Renal cortical epithelial cell (primary cell): Measurements from ENCODE around the gene VAT1. TPM values are rescaled to one million over a fixed set of nuclear protein-coding genes. Genes with fewer than 3 reads are reported as not detected.
A peak's percentile ranks its signal among the peaks of the same experiment; 100 is the strongest.
"Not testable (repeated sequence)": the region's sequence is repeated elsewhere in the genome, so short reads cannot be mapped to it uniquely, and the experiment has no call there.

Experiments
- DNase-seq: peaks from one replicate; pipeline ENCODE4 v3.0.0-alpha.2; 2011; ENCODE audit warnings: low read depth
- total RNA-seq: library from RNA; depleted of rRNA; stranded (reverse); fragments of >200 nt; gene quantifications from 2 replicates; pipeline ENCODE4 v1.2.3, GENCODE V29; 2014

VAT1 gene
- 150 and 204 TPM in 2 replicates for total RNA-seq

DNA sequence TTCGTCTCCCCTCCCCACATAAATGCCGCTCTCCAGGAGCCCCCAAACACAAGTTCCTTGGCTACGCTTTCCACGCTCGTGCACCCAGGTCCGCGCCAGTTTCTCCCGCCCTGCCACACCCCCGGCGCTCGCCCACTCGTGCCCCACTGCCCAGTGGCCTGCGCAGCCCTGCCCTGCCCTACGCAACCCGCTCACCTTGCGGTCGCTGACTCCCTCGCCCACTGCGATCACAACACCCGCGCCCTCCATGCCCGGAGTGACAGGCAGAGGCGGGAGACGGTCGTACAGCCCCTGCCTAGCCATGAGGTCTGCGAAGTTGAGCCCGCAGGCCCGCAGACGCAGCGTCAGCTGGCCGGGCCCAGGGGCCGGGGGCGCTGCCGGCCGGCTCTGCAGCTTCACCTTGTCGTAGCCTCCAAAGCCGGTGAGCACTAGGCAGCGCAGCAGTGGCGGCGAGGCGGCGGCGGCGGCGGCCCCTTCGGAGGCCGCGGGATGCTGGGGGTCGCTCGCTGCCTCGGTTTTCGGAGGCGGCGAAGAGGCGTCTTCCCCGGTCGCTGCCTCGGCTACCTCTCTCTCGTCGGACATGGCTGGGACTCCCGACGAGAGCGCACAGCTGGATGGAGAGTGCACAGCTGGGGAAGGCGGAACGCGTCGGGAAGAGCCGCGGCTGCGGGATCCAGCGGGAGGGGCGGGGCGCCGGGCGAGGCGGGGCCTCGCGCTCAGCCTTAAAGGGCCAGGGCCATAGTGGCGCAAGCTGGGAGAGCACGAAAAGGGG, at the start of gene VAT1:
Gene VAT1, minus strand, starts transcription at position 645 of the 772 bp plus-strand sequence. Its CDS starts 63 bp downstream, at position 582.
- peak; percentile 47 for DNase-seq

GRCh38 chr17:43070872-43071271, 48.7 kb upstream of the VAT1 start:
- no peak for DNase-seq

GRCh38 chr17:43070257-43070656, 48.1 kb upstream of the VAT1 start:
- DNase-seq: no peak

DNA sequence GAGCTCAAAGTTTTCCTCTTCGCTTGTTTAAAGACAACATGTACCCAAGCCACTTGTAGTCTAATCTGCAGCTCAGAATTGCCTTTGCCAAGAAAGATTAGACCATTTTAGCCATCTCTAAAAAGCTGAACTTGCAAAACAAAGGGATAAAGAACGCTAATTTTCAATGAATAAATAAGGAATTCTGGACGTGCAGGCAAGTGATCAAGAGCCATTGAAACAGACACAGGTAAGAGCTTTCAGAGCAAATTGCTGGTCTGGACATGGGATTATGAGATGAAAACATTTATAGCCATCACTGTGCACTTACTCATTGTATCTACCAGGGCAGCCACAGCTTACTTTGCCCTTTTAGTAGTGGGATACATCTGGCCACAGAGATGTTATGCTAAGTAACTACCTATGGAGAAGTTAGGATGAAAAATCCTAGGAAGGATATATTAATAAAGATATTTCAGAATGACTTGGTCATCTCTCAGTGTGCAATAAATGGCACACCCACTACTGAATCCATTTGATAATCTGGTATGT, 47.2 kb upstream of the VAT1 start:
- DNase-seq: no peak

DNA sequence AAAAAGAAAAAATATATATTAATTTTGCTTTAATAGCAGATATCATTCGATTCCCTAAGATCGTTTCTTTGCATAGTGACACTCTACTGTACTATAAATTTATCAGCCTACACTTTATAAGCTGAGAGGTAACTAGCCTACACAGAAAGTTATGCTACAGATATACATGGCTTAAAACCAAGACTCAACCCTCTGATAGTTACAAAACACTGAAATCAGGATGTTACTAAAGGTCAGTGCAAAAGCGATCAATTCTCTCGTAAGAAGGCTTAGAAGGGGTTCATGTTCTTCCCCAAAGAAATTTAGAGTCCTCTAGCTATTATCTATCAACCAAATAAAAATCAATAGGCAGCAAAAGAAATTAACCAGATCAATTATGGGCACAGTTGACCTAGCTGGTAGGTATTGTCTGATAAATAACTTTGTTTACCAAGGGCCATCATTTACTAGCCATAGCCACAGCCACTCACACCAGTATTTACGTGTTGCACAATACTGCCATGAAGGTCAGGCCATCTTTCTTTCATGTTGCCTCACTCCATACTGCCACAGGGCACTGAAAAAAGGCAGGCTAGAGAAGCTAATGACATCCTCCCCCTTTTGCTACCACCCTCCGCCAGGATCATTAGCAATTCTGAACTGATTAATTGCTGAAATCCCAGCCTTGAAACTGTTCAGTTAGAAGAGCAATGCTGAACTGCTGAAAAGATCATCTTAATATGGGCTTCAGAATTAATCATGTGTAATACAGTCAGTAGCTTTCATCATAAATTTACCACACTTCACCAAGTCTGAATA, 46.6 kb upstream of the VAT1 start:
- peak; percentile 39 for DNase-seq

- DNase-seq: no peak
These were observed 40.9 kb upstream of the VAT1 start for GRCh38 chr17:43062984-43063638.

DNA sequence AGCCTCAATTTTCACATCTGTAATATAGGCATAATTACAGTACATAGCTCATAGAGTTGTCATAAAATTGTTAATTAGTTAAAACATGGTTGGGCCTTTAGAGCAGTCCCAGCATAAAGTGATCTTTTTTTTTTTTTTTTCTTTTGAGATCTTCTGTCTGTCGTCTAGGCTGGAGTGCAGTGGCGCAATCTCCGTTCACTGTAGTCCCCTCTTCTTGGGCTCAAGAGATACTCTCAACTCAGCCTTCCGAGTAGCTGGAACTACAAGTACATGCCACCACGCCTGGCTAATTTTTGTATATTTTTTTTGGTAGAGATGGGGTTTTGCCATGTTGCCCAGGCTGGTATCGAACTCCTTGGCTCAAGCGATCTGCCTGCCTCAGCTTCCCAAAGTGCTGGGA, 33.9 kb upstream of the VAT1 start:
- DNase-seq: no peak

DNA sequence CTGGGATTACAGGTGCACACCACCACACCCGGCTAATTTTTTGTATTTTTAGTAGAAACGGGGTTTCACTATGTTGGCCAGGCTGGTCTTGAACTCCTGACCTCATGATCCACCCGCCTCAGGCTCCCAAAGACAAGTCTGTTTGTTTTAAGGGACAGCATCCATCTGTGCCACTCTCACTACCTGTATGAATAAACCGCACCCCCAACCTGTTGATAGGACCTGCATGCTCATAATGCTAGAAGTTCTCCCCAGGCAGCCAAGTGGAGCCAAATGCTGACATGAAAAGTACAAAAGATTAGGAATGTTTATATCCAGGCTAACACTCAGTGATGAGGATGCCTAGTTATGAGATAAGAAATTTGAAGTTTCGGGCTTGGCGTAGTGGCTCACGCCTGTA, 30.8 kb upstream of the VAT1 start:
- DNase-seq: not testable (repeated sequence)

- DNase-seq: no peak
These were observed 29.8 kb upstream of the VAT1 start for GRCh38 chr17:43051969-43052368.

DNA sequence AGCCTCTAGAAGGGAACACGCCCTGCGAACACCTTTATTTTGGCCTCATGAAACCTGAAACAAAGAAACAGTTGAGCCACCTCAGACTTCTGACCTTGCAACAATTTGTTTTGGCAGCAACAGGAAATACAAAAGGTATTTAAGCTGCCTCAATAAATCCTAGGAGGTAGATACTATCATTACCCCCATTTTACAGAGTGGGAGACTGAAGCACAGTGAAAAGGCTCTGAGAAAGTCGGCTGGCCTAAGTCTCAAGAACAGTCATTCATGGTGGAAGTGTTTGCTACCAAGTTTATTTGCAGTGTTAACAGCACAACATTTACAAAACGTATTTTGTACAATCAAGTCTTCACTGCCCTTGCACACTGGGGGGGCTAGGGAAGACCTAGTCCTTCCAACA, 21.8 kb upstream of the VAT1 start:
- DNase-seq: no peak

DNA sequence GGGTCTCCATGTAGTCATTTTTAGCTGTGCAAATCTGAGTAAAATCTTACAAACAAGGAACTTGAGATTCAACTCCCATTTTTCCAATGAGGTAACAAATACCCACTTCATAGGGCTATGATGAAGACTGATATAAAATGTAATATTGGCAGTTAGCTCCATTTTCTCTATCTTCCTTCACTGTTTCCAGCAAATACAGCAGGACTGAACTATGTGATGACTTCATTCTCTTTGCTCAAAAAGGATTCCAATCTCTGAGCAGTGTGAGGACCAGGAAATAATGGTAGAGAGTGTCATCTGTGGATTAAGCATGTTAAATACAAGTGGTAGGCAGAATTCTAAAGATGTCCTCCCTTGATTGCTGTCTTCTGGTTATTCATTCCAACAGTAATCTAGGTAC, 21.1 kb upstream of the VAT1 start:
- no peak for DNase-seq

- DNase-seq: no peak
These were observed 19.9 kb upstream of the VAT1 start for GRCh38 chr17:43042025-43042628.

DNA sequence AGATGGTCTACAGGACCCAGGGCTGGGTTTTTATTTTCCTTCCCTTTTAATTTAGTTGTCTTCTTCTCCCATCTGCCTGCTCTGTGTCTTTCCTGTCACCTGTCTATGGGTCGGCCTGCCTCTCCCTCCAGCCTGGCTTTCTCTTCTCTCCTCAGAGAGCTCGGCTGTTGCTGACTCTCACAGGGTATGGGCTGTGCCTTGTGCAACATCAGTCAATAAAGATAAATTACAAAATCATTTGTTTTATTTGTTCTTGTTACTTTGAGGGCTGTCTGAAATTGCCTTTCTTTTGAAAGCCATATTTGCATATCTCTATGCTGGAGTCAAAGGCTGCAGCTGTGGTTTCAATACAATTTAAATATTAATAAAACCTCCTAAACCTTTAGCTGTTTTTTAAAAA, 18.5 kb upstream of the VAT1 start:
- no peak for DNase-seq

DNA sequence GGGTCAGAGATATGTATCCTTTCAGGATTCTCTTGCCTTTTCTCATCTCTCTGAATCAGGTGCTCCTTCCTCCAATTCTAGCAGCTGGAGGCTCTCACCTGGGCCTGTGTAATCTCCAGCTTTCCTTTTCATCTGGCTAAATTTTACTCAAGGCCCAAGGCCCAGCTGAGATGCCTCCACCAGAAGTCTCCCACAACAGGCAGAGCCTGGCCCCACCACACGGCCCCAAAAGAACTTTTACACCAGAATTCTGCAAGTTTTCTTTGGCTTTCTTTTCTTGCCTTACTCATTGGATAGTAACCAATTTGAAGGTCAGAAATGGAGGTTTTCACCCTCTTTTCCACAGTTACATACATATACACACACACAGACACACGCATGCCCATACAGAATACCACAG, 17.5 kb upstream of the VAT1 start:
- DNase-seq: no peak

DNA sequence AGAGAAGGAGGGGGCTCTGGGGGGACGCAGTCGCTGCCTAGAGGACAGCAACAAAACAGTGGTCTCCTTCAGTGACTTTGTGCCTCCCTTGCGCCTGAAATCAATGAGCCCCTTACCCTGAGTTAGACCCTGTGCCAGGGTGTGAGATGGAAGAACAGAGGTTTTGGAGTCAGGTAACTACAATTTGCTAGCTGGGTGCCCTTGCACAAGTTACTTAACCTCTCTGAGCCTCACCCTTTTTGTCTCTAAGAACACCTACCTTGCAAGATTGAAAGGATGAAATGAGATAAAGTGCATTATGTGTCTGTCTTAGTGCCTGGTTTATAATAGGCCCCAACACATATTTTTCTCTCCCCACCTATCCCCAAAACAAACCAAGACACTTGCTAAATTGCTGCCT, 12.7 kb upstream of the VAT1 start:
- DNase-seq: no peak

- DNase-seq: no peak
These were observed 12.0 kb upstream of the VAT1 start for GRCh38 chr17:43033948-43034881.

GRCh38 chr17:43031666-43032065, 9.5 kb upstream of the VAT1 start:
- no peak for DNase-seq

- DNase-seq: no peak
These were observed 8.1 kb upstream of the VAT1 start for GRCh38 chr17:43030137-43030767.

- DNase-seq: no peak
These were observed 6.2 kb upstream of the VAT1 start for GRCh38 chr17:43028221-43028861.
